Measurements from ENCODE around the gene SLC32A1. TPM values are rescaled to one million over a fixed set of nuclear protein-coding genes. Genes with fewer than 3 reads are reported as not detected.

SLC32A1 gene
- total and polyA plus RNA-seq, 2 experiments from 2014 or later, result not detected

- Histone ChIP-seq H3K4me3 (no peak overlapping the region), H3K9me3 (ENCODE audit: low read depth) (no peaks in the 10 kb centered on the region), H3K36me3 (peaks cover 4% of the 10 kb centered on the region), H3K4me1 (ENCODE audit: low read depth) (peaks cover 20% of the 10 kb centered on the region), H3K27ac (peak overlapping the region; percentile 73), H3K27me3 (no peaks in the 10 kb centered on the region)
- TF ChIP-seq CTCF (IDR thresholded peaks at IDR 0.05; ENCODE audit: low read depth, low read length), result no peak
- DNase-seq (ENCODE audit: low read depth in 1 of 2, low spot score in 1 of 2), result no peak
Observed at GRCh38 chr20:38771621-38772020, 47.3 kb downstream of the SLC32A1 start.

GRCh38 chr20:38774167-38774566 lies 49.9 kb downstream of the SLC32A1 start:
- no peaks in the 10 kb centered on the region for H3K9me3 ChIP-seq (ENCODE audit: low read depth)
- peaks cover 4% of the 10 kb centered on the region for H3K36me3 ChIP-seq
- no peak for TF ChIP-seq CTCF (IDR thresholded peaks at IDR 0.05; ENCODE audit: low read depth, low read length)
- peaks cover 16% of the 10 kb centered on the region for H3K4me1 ChIP-seq (ENCODE audit: low read depth)
- no peak overlapping the region for H3K27ac ChIP-seq
- H3K4me3 ChIP-seq, result no peak overlapping the region
- DNase-seq (ENCODE audit: low read depth in 1 of 2, low spot score in 1 of 2), result no peak
- H3K27me3 ChIP-seq, result no peaks in the 10 kb centered on the region

GRCh38 chr20:38776363-38776762 lies 52.1 kb downstream of the SLC32A1 start:
- H3K27me3 ChIP-seq, result no peaks in the 10 kb centered on the region
- no peak for TF ChIP-seq CTCF (IDR thresholded peaks at IDR 0.05; ENCODE audit: low read depth, low read length)
- no peaks in the 10 kb centered on the region for H3K9me3 ChIP-seq (ENCODE audit: low read depth)
- H3K4me1 ChIP-seq (ENCODE audit: low read depth), result peaks cover 10% of the 10 kb centered on the region
- no peaks in the 10 kb centered on the region for H3K36me3 ChIP-seq
- no peak overlapping the region for H3K27ac ChIP-seq
- DNase-seq (ENCODE audit: low read depth in 1 of 2, low spot score in 1 of 2), result no peak
- H3K4me3 ChIP-seq, result no peak overlapping the region

Other genes with a start within 250 kb of the SLC32A1 start
- not detected in 2 replicates for gene ADIG, start 143.3 kb upstream of the SLC32A1 start, total RNA-seq
- gene ADIG, start 143.3 kb upstream of the SLC32A1 start, polyA plus RNA-seq, result not detected in 2 replicates
- not detected in 2 replicates for gene ARHGAP40, start 122.7 kb upstream of the SLC32A1 start, total RNA-seq
- not detected in 2 replicates for gene ARHGAP40, start 122.7 kb upstream of the SLC32A1 start, polyA plus RNA-seq
- 8.1 and 8.7 TPM in 2 replicates for gene ACTR5, start 24.0 kb downstream of the SLC32A1 start, total RNA-seq
- 6.4 and 9.4 TPM in 2 replicates for gene ACTR5, start 24.0 kb downstream of the SLC32A1 start, polyA plus RNA-seq
- 0.07 and 0.15 TPM in 2 replicates for gene PPP1R16B, start 81.2 kb downstream of the SLC32A1 start, total RNA-seq
- 0.10 TPM in 1 of 2 replicates, not detected in the other for gene PPP1R16B, start 81.2 kb downstream of the SLC32A1 start, polyA plus RNA-seq
- 4.2 and 45.4 TPM in 2 replicates for gene FAM83D, start 201.9 kb downstream of the SLC32A1 start, total RNA-seq
- gene FAM83D, start 201.9 kb downstream of the SLC32A1 start, polyA plus RNA-seq, result 7.4 and 43.9 TPM in 2 replicates
- gene DHX35, start 237.9 kb downstream of the SLC32A1 start, total RNA-seq, result 10.4 and 12.6 TPM in 2 replicates
- 7.9 and 8.9 TPM in 2 replicates for gene DHX35, start 237.9 kb downstream of the SLC32A1 start, polyA plus RNA-seq

Measured in cardiac muscle cell (in vitro differentiated cells and primary cell).